Lung (tissue), 12 donors: ENCODE measurements around the gene HNRNPM. TPM values are rescaled to one million over a fixed set of nuclear protein-coding genes. Genes with fewer than 3 reads are reported as not detected.

Source experiments
- ATAC-seq: fragments of 200-7000 bp; cut with Tn5 transposase; one replicate; pipeline ENCODE4 v1.9.1; 2020; ENCODE audit warnings: moderate number of reproducible peaks; ENCODE audit not compliant: insufficient read depth, low FRiP score
- DNase-seq, 3 donors: peaks; one replicate each; pipeline ENCODE4 v3.0.0-alpha.2; 2013 to 2017
- H3K27ac ChIP-seq, 2 donors: one replicate each; pipeline ENCODE4 v1.5.1; 2013; ENCODE audit warnings: mild to moderate bottlenecking in 2 of 2, moderate library complexity in 2 of 2, control low read depth in 1 of 2, inconsistent platforms in 1 of 2, low read depth in 1 of 2, low read length in 1 of 2
- H3K27me3 ChIP-seq, 3 donors: one replicate each; pipeline ENCODE4 v1.5.1; 2013; ENCODE audit warnings: low read length in 2 of 3; ENCODE audit not compliant: control insufficient read depth in 3 of 3, insufficient read depth in 3 of 3
- H3K36me3 ChIP-seq, 4 donors: one replicate each; pipeline ENCODE4 v1.5.1; 2013; ENCODE audit warnings: low read length in 4 of 4, mild to moderate bottlenecking in 1 of 4, moderate library complexity in 1 of 4; ENCODE audit not compliant: control insufficient read depth in 4 of 4, insufficient read depth in 4 of 4
- H3K4me1 ChIP-seq, 5 donors: one replicate each; pipeline ENCODE4 v1.5.1; 2013; ENCODE audit warnings: low read length in 5 of 5, mild to moderate bottlenecking in 2 of 5, moderate library complexity in 1 of 5; ENCODE audit not compliant: control insufficient read depth in 5 of 5, insufficient read depth in 5 of 5
- H3K4me3 ChIP-seq: one replicate; pipeline ENCODE4 v1.5.1; 2013; ENCODE audit warnings: mild to moderate bottlenecking, control low read depth, moderate library complexity
- H3K9ac ChIP-seq, 2 donors: one replicate each; pipeline ENCODE4 v1.5.1; 2013; ENCODE audit warnings: low read length in 2 of 2, control low read depth in 1 of 2; ENCODE audit not compliant: insufficient read depth in 1 of 2
- H3K9me3 ChIP-seq, 4 donors: one replicate each; pipeline ENCODE4 v1.5.1; 2013; ENCODE audit warnings: low read length in 3 of 4, mild to moderate bottlenecking in 1 of 4, moderate library complexity in 1 of 4; ENCODE audit not compliant: control insufficient read depth in 4 of 4, insufficient read depth in 3 of 4
- WGBS, 2 donors: extraction: QIAGEN DNeasy Blood & Tissue Kit; methylation state at CpG; one replicate each; pipeline ENCODE4 v1.1.7; 2013; 5-methylcytosine and 5-hydroxymethylcytosine counted together
- polyA plus RNA-seq, 2 donors: library from polyadenylated mRNA; stranded (reverse); fragments of 200-250 nt; gene quantifications; one replicate each; pipeline ENCODE4 v1.2.1, GENCODE V29; 2013
- total RNA-seq, 2 donors: library from RNA; depleted of rRNA in 1 of 2; stranded (reverse); fragments of >200 nt in 1 of 2; gene quantifications; one replicate each; pipeline ENCODE4 v1.2.1, GENCODE V29; 2014 to 2021
- TF ChIP-seq, protein P1 (sequence below): IDR thresholded peaks from 2 replicates; pipeline ENCODE4 v1.5.1; 2012; ENCODE audit warnings: mild to moderate bottlenecking; ENCODE audit errors: control extremely low read depth, extremely low read depth
- donor health status: control.
- donor health status: control.
- donor health status: Bipolar disorder and iron deficiency.
- donor health status: healthy.
- donor health status: DM: yes; HTN: yes; CAD: no.

Gene HNRNPM
- total and polyA plus RNA-seq, 4 donors: 53.7 to 243 (median 164) TPM

DNA sequence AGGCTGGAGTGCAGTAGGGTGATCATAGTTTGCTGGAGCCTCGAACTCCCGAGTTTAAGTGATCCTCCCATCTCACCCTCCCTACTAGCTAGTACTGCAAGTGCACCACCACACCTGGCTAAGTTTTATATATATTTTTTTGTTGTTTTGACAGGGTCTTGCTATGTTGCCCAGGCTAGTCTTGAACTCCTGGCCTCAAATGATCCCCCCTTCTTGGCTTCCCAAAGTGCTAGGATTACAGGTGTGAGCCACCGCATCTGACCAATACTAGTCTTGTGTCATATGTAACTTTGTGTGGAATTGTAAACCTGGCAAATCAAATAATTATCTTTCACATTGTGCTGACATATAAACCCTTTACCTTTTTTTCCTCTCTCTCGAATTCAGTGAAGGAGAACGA lies 10.2 kb downstream of the HNRNPM start:
- Histone ChIP-seq H3K4me1 (peaks cover 17 to 53% (median 20%) of the 10 kb centered on the region in 5 donors), H3K4me3 (no peak overlapping the region), H3K27ac (no peak overlapping the region), H3K27me3 (no peaks in the 10 kb centered on the region), H3K9ac (no peak overlapping the region), H3K36me3 (peaks cover 5 to 17% (median 10%) of the 10 kb centered on the region in 4 donors), H3K9me3 (no peaks in the 10 kb centered on the region)
- WGBS, 2 donors: 79 to 87% methylated on average over 5 of the region's 5 CpGs
- no peak for ATAC-seq
- DNase-seq: no peak
- TF ChIP-seq, protein P1, sequence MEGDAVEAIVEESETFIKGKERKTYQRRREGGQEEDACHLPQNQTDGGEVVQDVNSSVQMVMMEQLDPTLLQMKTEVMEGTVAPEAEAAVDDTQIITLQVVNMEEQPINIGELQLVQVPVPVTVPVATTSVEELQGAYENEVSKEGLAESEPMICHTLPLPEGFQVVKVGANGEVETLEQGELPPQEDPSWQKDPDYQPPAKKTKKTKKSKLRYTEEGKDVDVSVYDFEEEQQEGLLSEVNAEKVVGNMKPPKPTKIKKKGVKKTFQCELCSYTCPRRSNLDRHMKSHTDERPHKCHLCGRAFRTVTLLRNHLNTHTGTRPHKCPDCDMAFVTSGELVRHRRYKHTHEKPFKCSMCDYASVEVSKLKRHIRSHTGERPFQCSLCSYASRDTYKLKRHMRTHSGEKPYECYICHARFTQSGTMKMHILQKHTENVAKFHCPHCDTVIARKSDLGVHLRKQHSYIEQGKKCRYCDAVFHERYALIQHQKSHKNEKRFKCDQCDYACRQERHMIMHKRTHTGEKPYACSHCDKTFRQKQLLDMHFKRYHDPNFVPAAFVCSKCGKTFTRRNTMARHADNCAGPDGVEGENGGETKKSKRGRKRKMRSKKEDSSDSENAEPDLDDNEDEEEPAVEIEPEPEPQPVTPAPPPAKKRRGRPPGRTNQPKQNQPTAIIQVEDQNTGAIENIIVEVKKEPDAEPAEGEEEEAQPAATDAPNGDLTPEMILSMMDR: no peak

DNA sequence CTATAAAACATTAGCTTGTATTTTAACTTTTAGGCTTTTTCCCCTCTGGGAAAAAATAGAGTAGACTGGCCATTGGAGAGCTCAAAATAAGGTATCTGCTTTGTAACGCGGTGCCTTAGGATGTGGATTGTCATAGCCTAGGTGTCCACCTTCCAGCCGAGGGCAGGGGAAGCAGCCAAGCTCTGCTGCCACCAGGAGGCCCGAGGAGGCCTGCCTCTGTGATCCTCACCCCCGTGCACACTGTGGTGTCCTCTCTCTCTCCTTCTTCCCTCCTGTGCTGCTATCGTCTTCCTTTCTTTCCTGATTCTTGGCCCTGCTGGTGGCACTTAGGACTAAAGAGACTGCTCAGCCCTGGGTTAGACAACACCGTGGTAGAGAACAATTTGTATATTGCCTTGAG lies 11.3 kb downstream of the HNRNPM start:
- H3K9me3 ChIP-seq: no peaks in the 10 kb centered on the region
- no peak overlapping the region for H3K27ac ChIP-seq
- TF ChIP-seq, protein P1: no peak
- DNase-seq (no peak), ATAC-seq (no peak)
- WGBS, 2 donors: 65 to 69% methylated on average over 7 of the region's 7 CpGs
- H3K36me3 ChIP-seq: peaks cover 5 to 17% (median 10%) of the 10 kb centered on the region in 4 donors
- no peak overlapping the region for H3K9ac ChIP-seq
- H3K4me3 ChIP-seq: no peak overlapping the region
- H3K4me1 ChIP-seq: peaks cover 17 to 64% (median 27%) of the 10 kb centered on the region in 5 donors
- H3K27me3 ChIP-seq: no peaks in the 10 kb centered on the region

- H3K4me1 ChIP-seq: peaks cover 16 to 68% (median 37%) of the 10 kb centered on the region in 5 donors
- TF ChIP-seq, protein P1: no peak
Measured at GRCh38 chr19:8457209-8457608, 12.4 kb downstream of the HNRNPM start.

DNA sequence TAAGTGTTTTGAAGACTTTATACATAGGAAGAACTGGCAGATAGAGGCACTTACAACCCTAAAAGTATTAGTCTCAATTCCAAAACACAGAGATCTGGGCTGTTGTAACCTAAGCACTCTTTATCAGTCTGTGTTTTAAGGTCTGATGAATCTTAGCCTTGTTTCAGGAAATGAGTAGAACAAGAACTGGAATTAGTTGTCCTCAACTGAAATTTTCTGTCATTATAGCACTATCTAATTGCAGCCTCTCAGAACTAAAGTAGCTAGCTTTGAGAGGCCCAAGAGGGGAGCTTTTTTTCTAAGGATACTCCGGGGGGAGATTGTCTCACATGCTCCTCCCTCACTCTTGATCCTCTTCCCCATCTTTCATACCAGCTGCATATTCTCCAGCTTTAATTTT lies 13.1 kb downstream of the HNRNPM start:
- WGBS, 2 donors: 58 to 60% methylated on average over 1 of the region's 1 CpG
- peaks cover 12 to 67% (median 41%) of the 10 kb centered on the region in 5 donors for H3K4me1 ChIP-seq
- no peak overlapping the region for H3K27ac ChIP-seq
- H3K27me3 ChIP-seq: no peaks in the 10 kb centered on the region
- no peak overlapping the region for H3K4me3 ChIP-seq
- no peaks in the 10 kb centered on the region for H3K9me3 ChIP-seq
- H3K9ac ChIP-seq: no peak overlapping the region
- TF ChIP-seq, protein P1: no peak
- H3K36me3 ChIP-seq: peaks cover 7 to 18% (median 10%) of the 10 kb centered on the region in 4 donors
- ATAC-seq (no peak), DNase-seq (no peak)

More at GRCh38 chr19:8457209-8457608, 12.4 kb downstream of the HNRNPM start:
- H3K9me3 ChIP-seq: no peaks in the 10 kb centered on the region
- H3K4me3 ChIP-seq: no peak overlapping the region
- H3K27ac ChIP-seq: peak overlapping the region in 1 of 2 donors; percentile 13
- DNase-seq: no peak
- H3K27me3 ChIP-seq: no peaks in the 10 kb centered on the region
- peaks cover 5 to 20% (median 11%) of the 10 kb centered on the region in 4 donors for H3K36me3 ChIP-seq
- 76 to 90% methylated on average over 3 of the region's 3 CpGs for WGBS, 2 donors
- no peak for ATAC-seq
- no peak overlapping the region for H3K9ac ChIP-seq
